Neutrophil (primary cell): ENCODE data around the gene MAS1L.
"Not testable (repeated sequence)": the region's sequence is repeated elsewhere in the genome, so short reads cannot be mapped to it uniquely, and the experiment has no call there.

Experiments used
- H3K27ac ChIP-seq: fragments of 200-600 bp; sonication (generic); 2 replicates; pipeline ENCODE4 v1.5.1; 2016; ENCODE audit warnings: mild to moderate bottlenecking, moderate library complexity
- H3K27me3 ChIP-seq: fragments of 200-600 bp; sonication (generic); 2 replicates; pipeline ENCODE4 v1.6.0; 2016; ENCODE audit warnings: mild to moderate bottlenecking
- H3K36me3 ChIP-seq: fragments of 200-600 bp; sonication (generic); 2 replicates; pipeline ENCODE4 v1.5.1; 2017
- H3K4me1 ChIP-seq, 2 experiments: fragments of 200-600 bp in 1 of 2; sonication (generic) in 1 of 2; 1 replicate in 1 of 2; 2 replicates in 1 of 2; pipeline versions ENCODE4 v1.5.1 to v1.6.1; 2013 to 2016; ENCODE audit warnings: low read depth in 1 of 2, low read length in 1 of 2, mild to moderate bottlenecking in 1 of 2, moderate library complexity in 1 of 2; ENCODE audit not compliant: control insufficient read depth in 1 of 2, insufficient read depth in 1 of 2
- H3K4me3 ChIP-seq, 2 experiments: fragments of 200-600 bp in 1 of 2; sonication (generic) in 1 of 2; 1 replicate in 1 of 2; 2 replicates in 1 of 2; pipeline ENCODE4 v1.5.1; 2013 to 2016; ENCODE audit warnings: low read depth in 1 of 2, low read length in 1 of 2, mild to moderate bottlenecking in 1 of 2, moderate library complexity in 1 of 2
- H3K9me3 ChIP-seq: fragments of 200-600 bp; sonication (generic); 2 replicates; pipeline ENCODE4 v1.5.1; 2016
- CTCF ChIP-seq: fragments of 200-600 bp; sonication (generic); IDR thresholded peaks from 2 replicates; pipeline ENCODE4 v1.5.1; 2016; ENCODE audit warnings: antibody characterized with exemption

The MAS1L gene

GRCh38 chr6:29451471-29452193, 36.1 kb downstream of the MAS1L start:
- TF ChIP-seq CTCF = no peak
- Histone ChIP-seq H3K27ac (no peak overlapping the region), H3K4me3 (no peak overlapping the region), H3K9me3 (no peaks in the 10 kb centered on the region), H3K36me3 (no peaks in the 10 kb centered on the region), H3K4me1 (no peaks in the 10 kb centered on the region), H3K27me3 (no peaks in the 10 kb centered on the region)

DNA sequence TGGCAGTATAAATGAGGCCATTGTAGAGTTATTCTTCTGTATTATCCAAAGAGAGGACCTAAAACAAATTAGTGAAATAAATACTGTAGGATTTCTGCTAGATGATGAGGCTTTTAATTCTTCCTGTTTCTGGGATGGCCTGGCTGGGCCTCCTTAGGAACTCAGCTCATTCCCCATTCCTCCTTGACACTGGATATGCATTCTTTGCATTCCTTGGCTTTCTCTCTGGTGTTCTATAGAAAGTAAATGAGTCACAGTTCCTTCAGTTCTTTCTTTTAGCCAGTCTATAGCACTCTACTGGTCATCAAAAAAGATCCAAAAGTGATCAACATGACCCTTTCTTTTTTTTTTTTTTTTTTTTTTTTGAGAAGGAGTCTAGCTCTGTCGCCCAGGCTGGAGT, 40.1 kb downstream of the MAS1L start:
- H3K9me3 ChIP-seq = no peaks in the 10 kb centered on the region
- no peak overlapping the region for H3K4me3 ChIP-seq
- TF ChIP-seq CTCF = no peak
- no peaks in the 10 kb centered on the region for H3K27me3 ChIP-seq
- no peaks in the 10 kb centered on the region for H3K36me3 ChIP-seq
- H3K27ac ChIP-seq = no peak overlapping the region
- no peaks in the 10 kb centered on the region for H3K4me1 ChIP-seq

- not testable (repeated sequence) for H3K27ac ChIP-seq, H3K36me3 ChIP-seq, H3K4me3 ChIP-seq, H3K4me1 ChIP-seq, H3K9me3 ChIP-seq, H3K27me3 ChIP-seq
Observed at GRCh38 chr6:29444031-29444430, 43.7 kb downstream of the MAS1L start.

- Histone ChIP-seq H3K36me3 (no peaks in the 10 kb centered on the region), H3K9me3 (no peaks in the 10 kb centered on the region), H3K4me1 (no peaks in the 10 kb centered on the region), H3K27ac (no peak overlapping the region), H3K27me3 (no peaks in the 10 kb centered on the region), H3K4me3 (no peak overlapping the region)
- TF ChIP-seq CTCF = no peak
Observed at GRCh38 chr6:29442719-29443118, 45.0 kb downstream of the MAS1L start.

GRCh38 chr6:29439006-29439405, 48.8 kb downstream of the MAS1L start, which contains the start of gene OR10C1:
Gene OR10C1 (plus strand): TSS chr6:29439306. CDS start chr6:29440016, 710 bp downstream.
- H3K36me3 ChIP-seq = no peaks in the 10 kb centered on the region
- peaks cover 9% of the 10 kb centered on the region for H3K27me3 ChIP-seq
- H3K9me3 ChIP-seq = no peaks in the 10 kb centered on the region
- H3K4me3 ChIP-seq = no peak within 1 kb of the TSS
- H3K27ac ChIP-seq = no peak within 1 kb of the TSS
- no peaks in the 10 kb centered on the region for H3K4me1 ChIP-seq
- TF ChIP-seq CTCF = no peak

- not testable (repeated sequence) for H3K9me3 ChIP-seq, H3K4me3 ChIP-seq, H3K27ac ChIP-seq, H3K36me3 ChIP-seq, H3K4me1 ChIP-seq
- peaks cover 22% of the 10 kb centered on the region for H3K27me3 ChIP-seq
Observed at GRCh38 chr6:29436730-29437129, 51.0 kb downstream of the MAS1L start.
